LNCaP clone FGC (cell line): ENCODE data around the gene HMBS.
A peak's percentile ranks its signal among the peaks of the same experiment; 100 is the strongest.

ENCODE experiments used
- DNase-seq: peaks from one replicate; pipeline ENCODE4 v3.0.0-alpha.2; 2011; ENCODE audit warnings: low read depth
- H3K4me3 ChIP-seq: 2 replicates; pipeline ENCODE4 v1.5.1; 2011; ENCODE audit warnings: mild to moderate bottlenecking, low read depth, low read length, control low read depth
- TF ChIP-seq, protein P1 (sequence below): IDR thresholded peaks from 2 replicates; pipeline ENCODE4 v1.5.1; 2012; ENCODE audit warnings: mild to moderate bottlenecking; ENCODE audit not compliant: control insufficient read depth, insufficient read depth; ENCODE audit errors: extremely low read depth

Gene HMBS

GRCh38 chr11:119117004-119117706 lies 32.5 kb downstream of the HMBS start:
- TF ChIP-seq, protein P1, sequence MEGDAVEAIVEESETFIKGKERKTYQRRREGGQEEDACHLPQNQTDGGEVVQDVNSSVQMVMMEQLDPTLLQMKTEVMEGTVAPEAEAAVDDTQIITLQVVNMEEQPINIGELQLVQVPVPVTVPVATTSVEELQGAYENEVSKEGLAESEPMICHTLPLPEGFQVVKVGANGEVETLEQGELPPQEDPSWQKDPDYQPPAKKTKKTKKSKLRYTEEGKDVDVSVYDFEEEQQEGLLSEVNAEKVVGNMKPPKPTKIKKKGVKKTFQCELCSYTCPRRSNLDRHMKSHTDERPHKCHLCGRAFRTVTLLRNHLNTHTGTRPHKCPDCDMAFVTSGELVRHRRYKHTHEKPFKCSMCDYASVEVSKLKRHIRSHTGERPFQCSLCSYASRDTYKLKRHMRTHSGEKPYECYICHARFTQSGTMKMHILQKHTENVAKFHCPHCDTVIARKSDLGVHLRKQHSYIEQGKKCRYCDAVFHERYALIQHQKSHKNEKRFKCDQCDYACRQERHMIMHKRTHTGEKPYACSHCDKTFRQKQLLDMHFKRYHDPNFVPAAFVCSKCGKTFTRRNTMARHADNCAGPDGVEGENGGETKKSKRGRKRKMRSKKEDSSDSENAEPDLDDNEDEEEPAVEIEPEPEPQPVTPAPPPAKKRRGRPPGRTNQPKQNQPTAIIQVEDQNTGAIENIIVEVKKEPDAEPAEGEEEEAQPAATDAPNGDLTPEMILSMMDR = no peak
- no peak overlapping the region for H3K4me3 ChIP-seq
- DNase-seq = no peak

GRCh38 chr11:119118227-119118626 lies 33.5 kb downstream of the HMBS start:
- TF ChIP-seq, protein P1 = no peak
- DNase-seq = no peak
- H3K4me3 ChIP-seq = no peak overlapping the region

DNA sequence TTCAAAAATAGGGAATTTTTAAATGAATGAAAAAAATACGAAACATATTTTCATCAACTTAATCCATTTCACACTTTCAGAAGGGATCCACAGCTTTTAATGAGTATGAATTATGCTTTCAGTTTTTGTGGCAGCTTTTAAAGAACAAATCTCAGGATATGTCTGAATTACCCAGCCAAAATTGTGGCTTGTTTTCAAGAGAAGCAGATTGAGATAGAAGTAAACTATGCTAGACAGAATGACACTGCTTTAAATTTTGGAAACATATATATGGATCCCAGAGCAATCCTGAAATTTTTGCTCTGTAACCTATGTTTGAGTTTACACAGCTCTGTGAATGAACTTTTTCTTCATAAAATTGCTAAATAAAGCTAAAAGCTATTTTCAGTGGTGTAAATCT lies 34.3 kb downstream of the HMBS start:
- H3K4me3 ChIP-seq = no peak overlapping the region
- TF ChIP-seq, protein P1 = no peak
- no peak for DNase-seq

- no peak for DNase-seq
- peak overlapping the region; percentile 88 for H3K4me3 ChIP-seq
These were observed 35.9 kb downstream of the HMBS start for GRCh38 chr11:119120639-119121007.

DNA sequence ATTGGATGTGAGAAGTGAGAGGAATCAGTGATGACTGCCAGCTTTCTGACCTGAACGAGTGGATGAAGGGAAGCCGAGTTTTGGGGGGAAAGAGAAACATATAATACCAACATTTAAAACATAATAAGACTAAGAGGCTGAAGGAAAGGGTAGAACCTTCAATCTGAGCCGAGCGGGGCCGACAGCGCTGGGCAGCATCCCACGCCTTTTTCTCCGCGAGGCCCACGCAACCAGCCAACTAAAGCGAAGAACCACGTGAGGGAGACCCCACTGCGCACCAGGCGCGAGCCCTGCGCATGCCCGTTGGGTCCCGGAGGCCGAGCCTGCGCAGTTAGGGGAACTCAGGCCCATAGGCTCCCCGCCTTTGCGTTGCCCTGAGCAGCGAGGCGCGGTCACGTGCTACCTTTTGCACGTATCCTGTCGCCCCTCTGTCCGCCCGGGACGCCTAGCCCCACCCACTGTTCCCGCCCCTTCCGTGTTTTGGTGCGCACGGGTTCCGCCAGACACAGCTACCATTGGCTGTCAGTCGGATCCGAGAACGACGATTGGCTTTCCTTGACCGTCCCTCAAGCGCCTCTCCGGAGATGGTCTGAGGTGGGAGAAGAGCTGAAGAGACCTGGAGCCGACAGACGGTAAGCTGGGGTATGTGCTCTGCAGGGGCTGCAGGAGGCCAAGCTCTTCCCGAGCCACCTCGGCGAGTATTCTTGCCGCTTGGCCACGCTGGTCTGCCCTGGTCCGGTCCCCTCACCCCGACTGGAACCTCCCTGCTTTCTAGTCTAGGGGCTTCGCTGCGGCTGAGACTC lies 36.5 kb downstream of the HMBS start, which contains the start of gene HINFP:
TSS of gene HINFP (plus strand) at position 573 of the 803 bp plus-strand sequence. CDS start 5,365 bp downstream, outside the sequence.
- peak within 1 kb of the TSS; percentile 88 for H3K4me3 ChIP-seq
- peak; percentile 97 for DNase-seq
- TF ChIP-seq, protein P1 = no peak

More at GRCh38 chr11:119120639-119121007, 35.9 kb downstream of the HMBS start:
- TF ChIP-seq, protein P1 = no peak

DNA sequence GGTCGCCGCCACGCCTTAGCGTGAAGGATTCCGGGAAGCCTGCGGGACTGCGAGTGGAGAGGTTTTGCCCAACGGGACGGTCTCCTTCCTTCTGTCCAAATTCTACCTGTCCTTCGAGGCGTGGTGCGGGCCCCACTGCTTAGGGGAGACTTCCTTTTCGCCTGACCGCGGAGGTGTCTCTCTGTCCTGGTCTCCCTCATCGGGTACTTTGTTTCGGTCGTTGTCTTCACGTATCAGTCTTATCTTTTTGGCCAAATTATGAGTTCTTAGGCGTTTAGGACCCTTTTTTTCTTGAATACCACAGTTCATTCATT lies 37.1 kb downstream of the HMBS start:
- TF ChIP-seq, protein P1 = no peak
- no peak for DNase-seq

More for the DNA sequence above, 37.1 kb downstream of the HMBS start:
- peak overlapping the region; percentile 88 for H3K4me3 ChIP-seq
